GM23338 (cell line): Measurements from ENCODE around the gene CADM4. TPM values are rescaled to one million over a fixed set of nuclear protein-coding genes. Genes with fewer than 3 reads are reported as not detected.

Experiments used
- ATAC-seq: fragments of 200-7000 bp; cut with Tn5 transposase; 3 replicates; pipeline ENCODE4 v1.9.1; 2020
- DNase-seq: peaks from one replicate; pipeline ENCODE4 v3.0.0-alpha.2; 2015; ENCODE audit warnings: low spot score
- H2AFZ ChIP-seq: fragments of 200-600 bp; sonication (generic); 2 replicates; pipeline ENCODE4 v1.8.0; 2016; ENCODE audit warnings: antibody characterized with exemption, mild to moderate bottlenecking, moderate library complexity
- H3F3A ChIP-seq: fragments of 200-600 bp; sonication (generic); replicated peaks from 2 replicates; pipeline ENCODE4 v1.8.0; 2017; ENCODE audit warnings: antibody characterized with exemption, mixed run types, low read depth
- H3K27ac ChIP-seq: fragments of 200-600 bp; sonication (generic); 2 replicates; pipeline ENCODE4 v1.6.1; 2016; ENCODE audit warnings: low read depth
- H3K27me3 ChIP-seq: fragments of 200-600 bp; sonication (generic); 2 replicates; pipeline ENCODE4 v1.8.0; 2016; ENCODE audit warnings: mild to moderate bottlenecking, mixed run types, moderate library complexity; ENCODE audit not compliant: insufficient read depth
- H3K36me3 ChIP-seq: fragments of 200-600 bp; sonication (generic); 2 replicates; pipeline ENCODE4 v1.8.0; 2016; ENCODE audit warnings: mild to moderate bottlenecking; ENCODE audit not compliant: insufficient read depth
- H3K4me1 ChIP-seq: fragments of 200-600 bp; sonication (generic); 2 replicates; pipeline ENCODE4 v1.8.0; 2016; ENCODE audit warnings: mild to moderate bottlenecking, moderate library complexity; ENCODE audit not compliant: insufficient read depth
- H3K4me2 ChIP-seq: fragments of 200-600 bp; sonication (generic); 2 replicates; pipeline ENCODE4 v1.7.1; 2017; ENCODE audit warnings: mixed run types
- H3K4me3 ChIP-seq: fragments of 200-600 bp; sonication (generic); 2 replicates; pipeline ENCODE4 v1.6.1; 2016; ENCODE audit warnings: mixed run types
- H3K79me2 ChIP-seq: fragments of 200-600 bp; sonication (generic); replicated peaks from 2 replicates; pipeline ENCODE4 v1.8.0; 2017; ENCODE audit warnings: mild to moderate bottlenecking; ENCODE audit not compliant: insufficient read depth
- H3K9me2 ChIP-seq: fragments of 200-600 bp; sonication (generic); 2 replicates; pipeline ENCODE4 v1.8.0; 2017; ENCODE audit not compliant: insufficient read depth
- H4K20me1 ChIP-seq: fragments of 200-600 bp; sonication (generic); replicated peaks from 2 replicates; pipeline ENCODE4 v1.8.0; 2017; ENCODE audit warnings: mild to moderate bottlenecking; ENCODE audit not compliant: insufficient read depth
- H3K27ac Mint-ChIP-seq: 2 replicates; pipeline ENCODE4 v1.8.0; 2020; ENCODE audit warnings: inconsistent platforms, mild to moderate bottlenecking, moderate library complexity, mixed read lengths
- H3K27me3 Mint-ChIP-seq: 3 replicates; pipeline ENCODE4 v1.8.0; 2022; ENCODE audit warnings: low read depth, mild to moderate bottlenecking, moderate library complexity, mixed read lengths, inconsistent platforms; ENCODE audit not compliant: insufficient read depth, poor library complexity
- H3K36me3 Mint-ChIP-seq: 3 replicates; pipeline ENCODE4 v1.8.0; 2021; ENCODE audit warnings: low read depth, mild to moderate bottlenecking, inconsistent platforms, moderate library complexity, mixed read lengths
- H3K4me1 Mint-ChIP-seq: 3 replicates; pipeline ENCODE4 v1.8.0; 2020; ENCODE audit warnings: mild to moderate bottlenecking, inconsistent platforms, mixed read lengths
- H3K4me3 Mint-ChIP-seq: 3 replicates; pipeline ENCODE4 v1.8.0; 2021; ENCODE audit warnings: moderate library complexity, mild to moderate bottlenecking, inconsistent platforms, mixed read lengths
- H3K9me3 Mint-ChIP-seq: 3 replicates; pipeline ENCODE4 v1.8.0; 2020; ENCODE audit warnings: moderate library complexity, mild to moderate bottlenecking, inconsistent platforms, mixed read lengths
- CREB1 ChIP-seq: fragments of 250-450 bp; sonication (Bioruptor Pico); IDR thresholded peaks from 2 replicates; pipeline ENCODE4 v1.5.0; 2020; ENCODE audit warnings: low read depth, mild to moderate bottlenecking, moderate library complexity
- ETS1 ChIP-seq: IDR thresholded peaks from 2 replicates; pipeline ENCODE4 v1.6.1; 2016; ENCODE audit warnings: antibody characterized with exemption
- EZH2 ChIP-seq: fragments of 200-600 bp; sonication (generic); IDR thresholded peaks from one replicate; pipeline ENCODE4 v1.8.0; 2017; ENCODE audit warnings: antibody characterized with exemption, mild to moderate bottlenecking, low read depth; ENCODE audit not compliant: unreplicated experiment
- EZH2phosphoT487 ChIP-seq: fragments of 200-600 bp; sonication (generic); IDR thresholded peaks from one replicate; pipeline ENCODE4 v1.8.1; 2018; ENCODE audit warnings: antibody characterized with exemption; ENCODE audit not compliant: unreplicated experiment
- REST ChIP-seq: IDR thresholded peaks from one replicate; pipeline ENCODE4 v1.6.1; 2018; ENCODE audit warnings: antibody characterized with exemption; ENCODE audit not compliant: unreplicated experiment
- STAT1 ChIP-seq: IDR thresholded peaks from one replicate; pipeline ENCODE4 v1.6.1; 2016; ENCODE audit warnings: antibody characterized with exemption; ENCODE audit not compliant: unreplicated experiment
- ZNF114 ChIP-seq: fragments of 250-450 bp; sonication (Bioruptor Pico); IDR thresholded peaks from 2 replicates; pipeline ENCODE4 v1.5.0; 2020; ENCODE audit warnings: mild to moderate bottlenecking, moderate library complexity
- ZNF331 ChIP-seq: fragments of 250-450 bp; sonication (Bioruptor Pico); IDR thresholded peaks from 2 replicates; pipeline ENCODE4 v1.5.0; 2020; ENCODE audit warnings: low read depth, mild to moderate bottlenecking, moderate library complexity
- ZNF462 ChIP-seq: fragments of 250-450 bp; sonication (Bioruptor Pico); IDR thresholded peaks from 2 replicates; pipeline ENCODE4 v1.5.0; 2020; ENCODE audit warnings: mild to moderate bottlenecking, moderate library complexity
- polyA plus RNA-seq: library from polyadenylated mRNA; unstranded; fragments of >200 nt; fragmentation: Nextera tagmentation; extraction: Ambion mirVana; gene quantifications from 2 replicates; pipeline ENCODE4 v1.2.1, GENCODE V29; 2016
- total RNA-seq: library from RNA; depleted of rRNA; stranded (reverse); fragments of >200 nt; shearing (Covaris generic); gene quantifications from 2 replicates; pipeline ENCODE4 v1.2.3, GENCODE V29; 2014

Gene CADM4
- total and polyA plus RNA-seq, 2 experiments from 2014 or later, result 3.7 to 21.2 TPM

- H3K4me2 ChIP-seq, result no peak overlapping the region
- H4K20me1 ChIP-seq, result peaks cover 15% of the 10 kb centered on the region; the same call in 1 of the 2 replicates
- H3K79me2 ChIP-seq, result peaks cover 9% of the 10 kb centered on the region
- no peak overlapping the region for H2AFZ ChIP-seq
- no peak overlapping the region for H3K4me3 ChIP-seq
- Mint-ChIP-seq H3K27me3 (peaks cover 10% of the 10 kb centered on the region), H3K4me1 (peaks cover 11% of the 10 kb centered on the region; the same call in 2 of the 3 replicates), H3K9me3 (peaks cover 2% of the 10 kb centered on the region; the same call in 2 of the 3 replicates), H3K27ac (no peak overlapping the region), H3K4me3 (no peak overlapping the region), H3K36me3 (peaks cover 28% of the 10 kb centered on the region)
- ATAC-seq (no peak), DNase-seq (no peak)
- H3K9me2 ChIP-seq, result no peaks in the 10 kb centered on the region
- 0 out of 2 replicates have a peak, but pooled peaks cover 11% of the 10 kb centered on the region for H3F3A ChIP-seq
- no peaks in the 10 kb centered on the region for H3K27me3 ChIP-seq
- H3K4me1 ChIP-seq, result peaks cover 4% of the 10 kb centered on the region; the same call in 1 of the 2 replicates
- peaks cover 8% of the 10 kb centered on the region; the same call in 1 of the 2 replicates for H3K36me3 ChIP-seq
- H3K27ac ChIP-seq, result no peak overlapping the region
- TF ChIP-seq ETS1, result no peak
Observed at GRCh38 chr19:43591904-43592772, 47.5 kb downstream of the CADM4 start.

- Histone ChIP-seq H3K4me1 (no peaks in the 10 kb centered on the region), H3F3A (0 out of 2 replicates have a peak, but pooled peaks cover 4% of the 10 kb centered on the region), H3K4me3 (no peak overlapping the region), H4K20me1 (peaks cover 15% of the 10 kb centered on the region; the same call in 1 of the 2 replicates), H2AFZ (no peak overlapping the region), H3K79me2 (peaks cover 4% of the 10 kb centered on the region; the same call in 1 of the 2 replicates), H3K36me3 (peaks cover 8% of the 10 kb centered on the region; the same call in 1 of the 2 replicates), H3K9me2 (no peaks in the 10 kb centered on the region), H3K27ac (no peak overlapping the region), H3K4me2 (no peak overlapping the region), H3K27me3 (no peaks in the 10 kb centered on the region)
- ATAC-seq (no peak), DNase-seq (no peak)
- peaks cover 3% of the 10 kb centered on the region for H3K27me3 Mint-ChIP-seq
- H3K4me3 Mint-ChIP-seq, result no peak overlapping the region
- peaks cover 7% of the 10 kb centered on the region; the same call in 1 of the 3 replicates for H3K4me1 Mint-ChIP-seq
- H3K9me3 Mint-ChIP-seq, result no peaks in the 10 kb centered on the region; the same call in 2 of the 3 replicates
- no peak overlapping the region for H3K27ac Mint-ChIP-seq
- H3K36me3 Mint-ChIP-seq, result peaks cover 36% of the 10 kb centered on the region
- no peak for TF ChIP-seq EZH2phosphoT487
- TF ChIP-seq CREB1 (CRISPR knock-in tag), result no peak
- TF ChIP-seq ZNF114 (CRISPR knock-in tag), result no peak
- no peak for TF ChIP-seq STAT1
- TF ChIP-seq ZNF331 (CRISPR knock-in tag), result no peak
- no peak for TF ChIP-seq EZH2
- TF ChIP-seq ZNF462 (CRISPR knock-in tag), result no peak
- TF ChIP-seq REST, result no peak
Observed at GRCh38 chr19:43589678-43590077, 50.0 kb downstream of the CADM4 start.
